Calu3 (cell line): Measurements from ENCODE around the gene RPS6KA2. TPM values are rescaled to one million over a fixed set of nuclear protein-coding genes. Genes with fewer than 3 reads are reported as not detected.

Experiments used
- BruUV-seq: library from RNA; stranded (reverse); fragments of 400-500 nt; replicated peaks from 2 replicates; lab custom pipeline; 2021; lab: Mats Ljungman, UMichigan
- CTCF ChIA-PET: fragments of 300-600 bp; sonication (Branson Sonifier 250); formaldehyde crosslinking; loops from one replicate; lab custom pipeline; 2022; ENCODE audit warnings: antibody characterized with exemption; lab: Charles Lee
- DNase-seq: peaks from one replicate; pipeline ENCODE4 v3.0.0; 2022
- H3K27ac Mint-ChIP-seq: one replicate; pipeline ENCODE4 v1.8.0; 2022; ENCODE audit warnings: mixed read lengths; ENCODE audit not compliant: unreplicated experiment
- H3K27me3 Mint-ChIP-seq: one replicate; pipeline ENCODE4 v1.8.0; 2022; ENCODE audit warnings: mixed read lengths; ENCODE audit not compliant: unreplicated experiment
- H3K36me3 Mint-ChIP-seq: one replicate; pipeline ENCODE4 v1.8.0; 2022; ENCODE audit warnings: mild to moderate bottlenecking, moderate library complexity, mixed read lengths; ENCODE audit not compliant: insufficient read depth, unreplicated experiment
- H3K4me1 Mint-ChIP-seq: one replicate; pipeline ENCODE4 v1.8.0; 2022; ENCODE audit warnings: mild to moderate bottlenecking, low read depth, mixed read lengths; ENCODE audit not compliant: unreplicated experiment
- H3K4me3 Mint-ChIP-seq: one replicate; pipeline ENCODE4 v1.8.0; 2022; ENCODE audit warnings: mild to moderate bottlenecking, low read depth, moderate library complexity, mixed read lengths; ENCODE audit not compliant: unreplicated experiment
- H3K9me3 Mint-ChIP-seq: one replicate; pipeline ENCODE4 v1.8.0; 2022; ENCODE audit warnings: low read depth, mixed read lengths; ENCODE audit not compliant: unreplicated experiment
- intact Hi-C: fragments of 100-400 bp; cut with micrococcal nuclease; formaldehyde crosslinking; loops from one replicate; pipeline ENCODE4 v1.10.0; 2022; ENCODE audit not compliant: unreplicated experiment
- total RNA-seq: library from RNA; stranded (reverse); gene quantifications from 2 replicates; pipeline ENCODE4 v1.2.3, GENCODE V29; 2022
- TF ChIP-seq, protein P1 (sequence below): fragments of 200-600 bp; IDR thresholded peaks from one replicate; pipeline ENCODE4 v1.8.0; 2022; ENCODE audit warnings: antibody characterized with exemption; ENCODE audit not compliant: unreplicated experiment

RPS6KA2 gene
- total RNA-seq, 1 experiment from 2014 or later, result 41.3 TPM

DNA sequence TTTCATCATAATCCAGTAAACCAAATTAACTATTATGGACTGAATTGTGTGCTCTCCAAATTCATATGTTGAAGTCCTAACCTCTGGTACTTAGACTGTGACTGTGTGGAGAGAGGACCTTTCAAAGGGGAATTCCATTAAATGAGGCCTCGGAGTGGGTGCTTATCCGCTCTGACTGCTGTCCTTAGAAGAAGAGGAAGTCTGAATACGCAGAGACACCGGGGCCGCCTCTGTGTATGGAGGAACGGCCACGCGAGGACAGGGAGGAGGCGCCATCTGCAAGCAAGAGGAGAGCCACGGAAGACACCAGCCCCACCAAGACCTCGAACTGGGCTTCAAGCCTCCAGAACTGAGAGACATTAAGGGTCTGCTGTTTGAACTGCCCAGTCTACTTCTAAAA, 35.6 kb upstream of the RPS6KA2 start:
- Mint-ChIP-seq H3K27ac (no peak overlapping the region), H3K27me3 (peaks cover 29% of the 10 kb centered on the region), H3K4me1 (no peaks in the 10 kb centered on the region), H3K36me3 (no peaks in the 10 kb centered on the region), H3K4me3 (no peak overlapping the region), H3K9me3 (no peaks in the 10 kb centered on the region)
- intact Hi-C loops, result no loop called here
- no TSS peak for BruUV-seq
- CTCF ChIA-PET, result no interaction called here
- no peak for DNase-seq
- TF ChIP-seq, protein P1, sequence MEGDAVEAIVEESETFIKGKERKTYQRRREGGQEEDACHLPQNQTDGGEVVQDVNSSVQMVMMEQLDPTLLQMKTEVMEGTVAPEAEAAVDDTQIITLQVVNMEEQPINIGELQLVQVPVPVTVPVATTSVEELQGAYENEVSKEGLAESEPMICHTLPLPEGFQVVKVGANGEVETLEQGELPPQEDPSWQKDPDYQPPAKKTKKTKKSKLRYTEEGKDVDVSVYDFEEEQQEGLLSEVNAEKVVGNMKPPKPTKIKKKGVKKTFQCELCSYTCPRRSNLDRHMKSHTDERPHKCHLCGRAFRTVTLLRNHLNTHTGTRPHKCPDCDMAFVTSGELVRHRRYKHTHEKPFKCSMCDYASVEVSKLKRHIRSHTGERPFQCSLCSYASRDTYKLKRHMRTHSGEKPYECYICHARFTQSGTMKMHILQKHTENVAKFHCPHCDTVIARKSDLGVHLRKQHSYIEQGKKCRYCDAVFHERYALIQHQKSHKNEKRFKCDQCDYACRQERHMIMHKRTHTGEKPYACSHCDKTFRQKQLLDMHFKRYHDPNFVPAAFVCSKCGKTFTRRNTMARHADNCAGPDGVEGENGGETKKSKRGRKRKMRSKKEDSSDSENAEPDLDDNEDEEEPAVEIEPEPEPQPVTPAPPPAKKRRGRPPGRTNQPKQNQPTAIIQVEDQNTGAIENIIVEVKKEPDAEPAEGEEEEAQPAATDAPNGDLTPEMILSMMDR, result no peak

DNA sequence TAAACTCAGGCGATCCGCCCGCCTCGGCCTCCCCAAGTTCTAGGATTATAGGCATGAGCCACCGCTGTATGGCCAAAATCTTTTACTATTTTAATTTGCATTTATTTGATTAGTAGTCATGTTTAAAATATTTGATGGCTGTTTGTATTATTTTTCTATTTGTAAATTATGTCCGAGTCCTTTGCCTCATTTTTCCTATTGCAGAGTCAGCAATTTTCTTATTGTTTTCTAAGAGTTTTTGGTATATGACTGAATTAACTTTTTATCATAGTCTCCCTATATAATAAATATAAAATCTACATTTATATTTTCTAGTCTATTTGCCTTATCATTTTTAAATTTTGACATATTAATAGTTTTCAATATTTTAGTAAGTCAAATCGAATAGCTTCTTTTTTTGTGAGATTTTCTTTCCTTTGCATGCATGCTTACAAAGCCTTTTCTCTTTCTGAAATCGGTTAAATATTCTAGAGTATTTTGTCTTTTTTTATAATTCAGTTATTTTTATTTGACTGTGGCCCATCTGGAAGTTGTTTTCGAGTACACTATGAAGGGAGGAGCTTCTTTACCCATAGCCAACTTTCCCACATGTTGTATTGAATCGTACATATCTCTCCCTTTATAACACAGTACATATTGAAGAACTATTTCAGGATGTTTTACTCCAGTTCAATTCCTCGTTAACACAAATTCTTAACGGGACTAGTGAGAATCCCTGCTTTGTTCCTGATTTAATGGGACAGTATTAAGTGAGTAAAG, 34.5 kb upstream of the RPS6KA2 start:
- intact Hi-C loops, result no loop called here
- Mint-ChIP-seq H3K9me3 (no peaks in the 10 kb centered on the region), H3K27me3 (peaks cover 17% of the 10 kb centered on the region), H3K4me3 (no peak overlapping the region), H3K27ac (no peak overlapping the region), H3K4me1 (no peaks in the 10 kb centered on the region), H3K36me3 (no peaks in the 10 kb centered on the region)
- BruUV-seq, result no TSS peak
- no peak for DNase-seq
- TF ChIP-seq, protein P1, result no peak
- CTCF ChIA-PET, result no interaction called here

DNA sequence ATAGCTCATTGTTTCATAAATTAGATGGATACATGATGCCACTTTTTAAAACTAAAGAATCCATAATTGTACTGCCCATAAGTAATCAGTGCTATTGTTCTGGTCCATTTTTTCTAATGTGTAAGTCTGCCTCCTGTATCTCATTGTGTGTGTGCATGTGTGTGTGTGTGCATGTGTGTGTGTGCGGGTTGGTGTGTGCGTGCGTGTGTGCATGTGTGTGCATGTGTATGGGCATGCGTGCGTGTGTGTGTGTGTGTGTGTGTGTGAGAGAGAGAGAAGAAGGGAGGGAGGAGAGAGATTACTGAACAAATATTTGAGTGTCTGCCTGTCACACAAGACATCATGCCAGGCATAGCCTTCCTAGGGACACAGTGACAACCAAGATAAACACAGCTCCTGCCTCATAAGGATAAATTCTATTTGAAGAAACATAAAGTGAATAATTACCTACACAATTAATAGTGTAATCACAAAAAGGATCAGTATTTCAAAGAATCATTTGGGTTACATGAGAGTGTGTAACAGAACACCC, 33.2 kb upstream of the RPS6KA2 start:
- Mint-ChIP-seq H3K4me3 (no peak overlapping the region), H3K27me3 (peaks cover 12% of the 10 kb centered on the region), H3K36me3 (no peaks in the 10 kb centered on the region), H3K9me3 (no peaks in the 10 kb centered on the region), H3K27ac (no peak overlapping the region), H3K4me1 (no peaks in the 10 kb centered on the region)
- no peak for DNase-seq
- no TSS peak for BruUV-seq
- TF ChIP-seq, protein P1, result no peak
- intact Hi-C loops, result no loop called here
- CTCF ChIA-PET, result no interaction called here

DNA sequence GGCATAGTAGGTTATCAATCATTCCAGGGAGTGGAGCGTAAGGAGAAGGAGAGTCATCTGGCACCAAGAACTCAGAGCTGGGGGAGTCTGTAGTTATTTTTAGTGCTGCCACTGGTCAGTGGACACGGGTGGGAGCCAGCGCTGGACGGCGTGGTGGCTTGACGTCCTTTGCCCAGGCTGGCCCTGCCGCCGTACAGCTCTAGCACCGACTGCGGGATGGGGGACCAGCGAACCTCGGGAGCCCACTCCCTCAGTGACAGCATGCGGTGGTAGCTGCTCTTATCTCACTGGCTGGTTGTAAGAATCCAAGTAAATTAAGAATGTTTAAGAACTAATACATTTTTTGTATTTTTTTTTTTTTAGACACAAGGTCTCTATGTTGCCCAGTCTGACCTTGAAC, 32.5 kb upstream of the RPS6KA2 start:
- BruUV-seq, result no TSS peak
- Mint-ChIP-seq H3K27ac (no peak overlapping the region), H3K4me3 (no peak overlapping the region), H3K4me1 (no peaks in the 10 kb centered on the region), H3K27me3 (peaks cover 12% of the 10 kb centered on the region), H3K9me3 (no peaks in the 10 kb centered on the region), H3K36me3 (no peaks in the 10 kb centered on the region)
- intact Hi-C loops, result no loop called here
- CTCF ChIA-PET, result no interaction called here
- TF ChIP-seq, protein P1, result no peak
- no peak for DNase-seq
